ENCODE data around the gene TMCC1. TPM values are rescaled to one million over a fixed set of nuclear protein-coding genes. Genes with fewer than 3 reads are reported as not detected.

TMCC1 gene
- total and polyA plus RNA-seq, 10 of the 15 experiments (the other 5 are each of a cell fraction or from before 2014, with no cell fraction given), result 2.3 to 21.1 (median 8.4) TPM

- Histone ChIP-seq H3K36me3 (ENCODE audit: control insufficient read depth in 2 of 2, insufficient read depth in 2 of 2, low read length in 1 of 2) (no peaks in the 10 kb centered on the region; a peak in 1 of 4 replicates), H2AFZ (ENCODE audit: control insufficient read depth, low read depth, low read length) (no peak overlapping the region), H3K4me3 (no peak overlapping the region), H3K27me3 (replicated peaks in 1 of 2; ENCODE audit: control insufficient read depth in 2 of 2, insufficient read depth in 2 of 2, low read length in 1 of 2) (no peaks in the 10 kb centered on the region), H3K4me2 (ENCODE audit: control insufficient read depth, insufficient read depth) (no peak overlapping the region), H3K9me3 (replicated peaks; ENCODE audit: control insufficient read depth, insufficient read depth, low read length) (peaks cover 2% of the 10 kb centered on the region; the same call in 2 of the 3 replicates), H3K27ac (ENCODE audit: control insufficient read depth, insufficient read depth) (no peak overlapping the region), H4K20me1 (ENCODE audit: control insufficient read depth, insufficient read depth) (no peaks in the 10 kb centered on the region), H3K79me2 (ENCODE audit: control insufficient read depth, insufficient read depth, low read length) (no peaks in the 10 kb centered on the region), H3K4me1 (ENCODE audit: control insufficient read depth, insufficient read depth, low read length) (no peaks in the 10 kb centered on the region), H3K9ac (ENCODE audit: control insufficient read depth, insufficient read depth, low read length) (no peak overlapping the region)
- ATAC-seq (no peak), FAIRE-seq (no peak), DNase-seq (ENCODE audit: low read depth, low spot score) (no peak)
- intact Hi-C loops (cut with micrococcal nuclease; ENCODE audit: unreplicated experiment) (no loop called here), in situ Hi-C loops (cut with MboI) (no loop called here)
- ChIA-PET POLR2A (no interaction called here), RAD21 (ENCODE audit: unreplicated experiment) (no interaction called here), SMC1A (ENCODE audit: uncharacterized antibody, unreplicated experiment) (no interaction called here), CTCF (no interaction called here)
- BruUV-seq (replicated peaks), result no TSS peak
- 88% methylated on average over 6 of the region's 6 CpGs for WGBS (ENCODE audit: insufficient coverage, insufficient replicate concordance, low lambda C conversion rate, missing lambda C conversion rate)
- TF ChIP-seq ZBTB40 (IDR thresholded peaks at IDR 0.05; ENCODE audit: borderline replicate concordance) (no peak), HDAC6 (IDR thresholded peaks at IDR 0.05; ENCODE audit: unreplicated experiment) (no peak), SUPT20H (IDR thresholded peaks at IDR 0.05; ENCODE audit: borderline replicate concordance, control insufficient read depth, low read depth, low read length) (no peak), ZNF384 (IDR thresholded peaks at IDR 0.05; ENCODE audit: borderline replicate concordance, low read depth, low read length) (no peak), MYC (IDR thresholded peaks at IDR 0.05; ENCODE audit: insufficient read depth, insufficient read length, insufficient replicate concordance, low read length, severe bottlenecking) (no peak), ZNF687 (IDR thresholded peaks at IDR 0.05) (no peak), POLR2AphosphoS5 (IDR thresholded peaks at IDR 0.05; ENCODE audit: low read length) (no peak), BRCA1 (IDR thresholded peaks at IDR 0.05; ENCODE audit: low read depth, low read length) (no peak), SREBF1 (IDR thresholded peaks at IDR 0.05; ENCODE audit: low read length) (no peak)
Measured at GRCh38 chr3:129697229-129697969, 196.1 kb downstream of the TMCC1 start.

All from GM12878 (cell line).